B cell (primary cell): ENCODE results near the gene CRNN.

Source experiments
- EZH2 ChIP-seq: IDR thresholded peaks from 2 replicates; pipeline ENCODE4 v1.6.1; 2012; ENCODE audit warnings: borderline replicate concordance, low read depth, mild to moderate bottlenecking, moderate library complexity, low read length; ENCODE audit not compliant: insufficient read depth, poor library complexity, severe bottlenecking
- TF ChIP-seq, protein P1 (sequence below): fragments of 200-600 bp; IDR thresholded peaks from one replicate; pipeline ENCODE4 v1.8.0; 2022; ENCODE audit warnings: antibody characterized with exemption, mild to moderate bottlenecking

- TF ChIP-seq, protein P1, sequence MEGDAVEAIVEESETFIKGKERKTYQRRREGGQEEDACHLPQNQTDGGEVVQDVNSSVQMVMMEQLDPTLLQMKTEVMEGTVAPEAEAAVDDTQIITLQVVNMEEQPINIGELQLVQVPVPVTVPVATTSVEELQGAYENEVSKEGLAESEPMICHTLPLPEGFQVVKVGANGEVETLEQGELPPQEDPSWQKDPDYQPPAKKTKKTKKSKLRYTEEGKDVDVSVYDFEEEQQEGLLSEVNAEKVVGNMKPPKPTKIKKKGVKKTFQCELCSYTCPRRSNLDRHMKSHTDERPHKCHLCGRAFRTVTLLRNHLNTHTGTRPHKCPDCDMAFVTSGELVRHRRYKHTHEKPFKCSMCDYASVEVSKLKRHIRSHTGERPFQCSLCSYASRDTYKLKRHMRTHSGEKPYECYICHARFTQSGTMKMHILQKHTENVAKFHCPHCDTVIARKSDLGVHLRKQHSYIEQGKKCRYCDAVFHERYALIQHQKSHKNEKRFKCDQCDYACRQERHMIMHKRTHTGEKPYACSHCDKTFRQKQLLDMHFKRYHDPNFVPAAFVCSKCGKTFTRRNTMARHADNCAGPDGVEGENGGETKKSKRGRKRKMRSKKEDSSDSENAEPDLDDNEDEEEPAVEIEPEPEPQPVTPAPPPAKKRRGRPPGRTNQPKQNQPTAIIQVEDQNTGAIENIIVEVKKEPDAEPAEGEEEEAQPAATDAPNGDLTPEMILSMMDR, result no peak
- no peak for TF ChIP-seq EZH2
These were observed 5.4 kb downstream of the CRNN start for GRCh38 chr1:152408664-152409063.
